K562 (cell line): Measurements from ENCODE around the gene ANK3.

Experiments used
- BRCA1 ChIP-seq, 2 experiments: fragments of 450-650 bp in 1 of 2; sonication (generic) in 1 of 2; formaldehyde crosslinking in 1 of 2; IDR thresholded peaks; 2 replicates each; pipeline versions ENCODE4 v1.5.0 to v1.6.1; 2017 to 2020; ENCODE audit warnings: mild to moderate bottlenecking in 1 of 2, missing genetic modification reagents in 1 of 2
- CTCF ChIP-seq, 3 experiments: IDR thresholded peaks in 2 of 3; conservative IDR thresholded peaks in 1 of 3; 2 replicates each; pipeline ENCODE4 v1.5.1; 2011 to 2012; ENCODE audit warnings: low read length in 3 of 3, mild to moderate bottlenecking in 3 of 3, control low read depth in 2 of 3, improper control_type of control experiment in 1 of 3, inconsistent platforms in 1 of 3, low read depth in 1 of 3, mixed read lengths in 1 of 3, moderate library complexity in 1 of 3; ENCODE audit not compliant: insufficient read depth in 2 of 3
- DPF2 ChIP-seq: fragments of 450-650 bp; IDR thresholded peaks from 2 replicates; pipeline ENCODE4 v1.6.1; 2016
- GTF2A2 ChIP-seq: IDR thresholded peaks from 2 replicates; pipeline ENCODE4 v1.6.1; 2016; ENCODE audit warnings: mild to moderate bottlenecking, missing genetic modification characterization, missing compliant biosample characterization
- MAFG ChIP-seq: fragments of 450-650 bp; conservative IDR thresholded peaks from 2 replicates; pipeline ENCODE4 v1.6.1; 2016; ENCODE audit warnings: missing genetic modification characterization, missing compliant biosample characterization
- NONO ChIP-seq, 2 experiments: fragments of 200-400 bp in 1 of 2; fragments of 450-650 bp in 1 of 2; formaldehyde crosslinking in 1 of 2; IDR thresholded peaks; 2 replicates each; pipeline ENCODE4 v1.6.1; 2017; ENCODE audit warnings: low read depth in 2 of 2, mild to moderate bottlenecking in 2 of 2, moderate library complexity in 2 of 2, low read length in 1 of 2
- PHF8 ChIP-seq: fragments of 200-600 bp; sonication (generic); IDR thresholded peaks from 2 replicates; pipeline ENCODE4 v1.6.1; 2012; ENCODE audit warnings: mixed run types, mild to moderate bottlenecking, inconsistent platforms, low read length, moderate library complexity, borderline replicate concordance
- PRDM10 ChIP-seq: fragments of 450-650 bp; IDR thresholded peaks from 2 replicates; pipeline ENCODE4 v1.6.1; 2018; ENCODE audit not compliant: partially characterized antibody
- SP1 ChIP-seq: sonication (generic); formaldehyde crosslinking; IDR thresholded peaks from 2 replicates; pipeline ENCODE4 v1.8.1; 2022; ENCODE audit warnings: mild to moderate bottlenecking, missing genetic modification reagents
- TCF7L2 ChIP-seq: fragments of 150-350 bp; IDR thresholded peaks from 2 replicates; pipeline ENCODE4 v1.6.1; 2016; ENCODE audit warnings: low read depth, mild to moderate bottlenecking, low read length, moderate library complexity
- TEAD4 ChIP-seq, 2 experiments: sonication (generic) in 1 of 2; formaldehyde crosslinking in 1 of 2; IDR thresholded peaks; 2 replicates each; pipeline versions ENCODE4 v1.6.1 to v1.8.0; 2012 to 2022; ENCODE audit warnings: borderline replicate concordance in 1 of 2, inconsistent platforms in 1 of 2, low read length in 1 of 2, mild to moderate bottlenecking in 1 of 2, missing genetic modification reagents in 1 of 2
- TFE3 ChIP-seq: fragments of 450-650 bp; formaldehyde crosslinking; IDR thresholded peaks from 2 replicates; pipeline ENCODE4 v1.4.0; 2020; ENCODE audit warnings: mild to moderate bottlenecking, mixed read lengths
- TRIM28 ChIP-seq: fragments of 450-650 bp; IDR thresholded peaks from 2 replicates; pipeline ENCODE4 v1.6.1; 2017
- ZBTB34 ChIP-seq: fragments of 250-450 bp; sonication (Bioruptor Pico); IDR thresholded peaks from 2 replicates; pipeline ENCODE4 v1.8.0; 2021; ENCODE audit warnings: mild to moderate bottlenecking, moderate library complexity

GRCh38 chr10:60182691-60183090, 207.0 kb downstream of the ANK3 start:
- TF ChIP-seq GTF2A2 (tag) = no peak
- TF ChIP-seq NONO (IDR thresholded peaks at IDR 0.05; ENCODE audit: low read depth in 2 of 2, low read length in 1 of 2) = no peak
- no peak for TF ChIP-seq PHF8
- TF ChIP-seq CTCF (IDR thresholded peaks at IDR 0.05 in 2 of 3, conservative IDR thresholded peaks at IDR 0.05 in 1 of 3; ENCODE audit: insufficient read depth in 2 of 3, low read depth in 1 of 3, low read length in 3 of 3) = no peak
- no peak for TF ChIP-seq TCF7L2
- no peak for TF ChIP-seq SP1 (CRISPR knock-in tag)
- TF ChIP-seq PRDM10 = no peak
- TF ChIP-seq BRCA1 (IDR thresholded peaks at IDR 0.05) = no peak
- no peak for TF ChIP-seq BRCA1 (CRISPR knock-in tag; IDR thresholded peaks at IDR 0.05)
- TF ChIP-seq DPF2 = no peak
- TF ChIP-seq MAFG (tag) = no peak
- no peak for TF ChIP-seq ZBTB34
- no peak for TF ChIP-seq TFE3
- no peak for TF ChIP-seq TRIM28
- no peak for TF ChIP-seq TEAD4 (IDR thresholded peaks at IDR 0.05; ENCODE audit: low read length)
- no peak for TF ChIP-seq TEAD4 (CRISPR knock-in tag; IDR thresholded peaks at IDR 0.05; ENCODE audit: borderline replicate concordance)
